MCF 10A (cell line): ENCODE measurements around the gene SOX9. TPM values are rescaled to one million over a fixed set of nuclear protein-coding genes. Genes with fewer than 3 reads are reported as not detected.

Experiments used
- BruUV-seq: library from RNA; stranded (reverse); fragments of 400-500 nt; replicated peaks from 2 replicates; lab custom pipeline; 2021; lab: Mats Ljungman, UMichigan
- CTCF ChIA-PET: fragments of 300-600 bp; sonication (Branson Sonifier 250); formaldehyde crosslinking; extraction: SDS; loops from one replicate; lab custom pipeline; 2021; ENCODE audit warnings: antibody characterized with exemption, inconsistent platforms; lab: Yijun Ruan, JAX
- POLR2A ChIA-PET: fragments of 300-600, 350-650 bp; sonication (Branson Sonifier 250); formaldehyde crosslinking; extraction: SDS; loops from one replicate; lab custom pipeline; 2020; ENCODE audit warnings: antibody characterized with exemption, inconsistent platforms; lab: Yijun Ruan, JAX
- DNase-seq: peaks from one replicate; pipeline ENCODE4 v3.0.0-alpha.2; 2018; ENCODE audit not compliant: unreplicated experiment
- H3K27ac Mint-ChIP-seq: one replicate; pipeline ENCODE4 v1.8.0; 2022; ENCODE audit warnings: mild to moderate bottlenecking, low read depth, mixed read lengths; ENCODE audit not compliant: unreplicated experiment
- H3K27me3 Mint-ChIP-seq: one replicate; pipeline ENCODE4 v1.8.0; 2022; ENCODE audit warnings: mixed read lengths; ENCODE audit not compliant: insufficient read depth, unreplicated experiment
- H3K36me3 Mint-ChIP-seq: one replicate; pipeline ENCODE4 v1.8.0; 2022; ENCODE audit warnings: mild to moderate bottlenecking, moderate library complexity, mixed read lengths; ENCODE audit not compliant: insufficient read depth, unreplicated experiment
- H3K4me1 Mint-ChIP-seq: one replicate; pipeline ENCODE4 v1.8.0; 2022; ENCODE audit warnings: mixed read lengths; ENCODE audit not compliant: insufficient read depth, unreplicated experiment
- H3K4me3 Mint-ChIP-seq: one replicate; pipeline ENCODE4 v1.8.0; 2022; ENCODE audit warnings: mild to moderate bottlenecking, moderate library complexity, mixed read lengths; ENCODE audit not compliant: unreplicated experiment
- H3K9me3 Mint-ChIP-seq: one replicate; pipeline ENCODE4 v1.8.0; 2022; ENCODE audit warnings: mixed read lengths; ENCODE audit not compliant: unreplicated experiment
- CTCF ChIP-seq: fragments of 200-600 bp; IDR thresholded peaks from one replicate; pipeline ENCODE4 v1.8.0; 2022; ENCODE audit warnings: antibody characterized with exemption, mild to moderate bottlenecking; ENCODE audit not compliant: unreplicated experiment
- intact Hi-C: fragments of 100-400 bp; cut with micrococcal nuclease; formaldehyde crosslinking; loops from 2 replicates; pipeline ENCODE4 v1.14.1; 2022
- total RNA-seq: library from RNA; stranded (reverse); gene quantifications from 2 replicates; pipeline ENCODE4 v1.2.3, GENCODE V29; 2022

SOX9 gene
- total RNA-seq, 1 experiment from 2014 or later = 2.6 TPM

- Mint-ChIP-seq H3K9me3 (no peaks in the 10 kb centered on the region), H3K27ac (no peak overlapping the region), H3K4me1 (peaks cover 37% of the 10 kb centered on the region), H3K36me3 (no peaks in the 10 kb centered on the region), H3K27me3 (no peaks in the 10 kb centered on the region), H3K4me3 (peak overlapping the region; percentile 97)
- intact Hi-C loops = loop anchor here (1.0 kb wide), 1 partner anchor 239 kb away; no protein-coding TSS in a partner anchor
- TF ChIP-seq CTCF = no peak
- POLR2A ChIA-PET = interaction anchor here (0.6 kb wide), 1 partner anchor 922 kb away, joined by 4 read pairs; no protein-coding TSS in a partner anchor
- CTCF ChIA-PET = interaction anchor here (0.6 to 1.0 kb wide), 2 partner anchors 641 to 650 kb away, joined by 4 to 5 read pairs; no protein-coding TSS in a partner anchor
- DNase-seq = no peak
- BruUV-seq = no TSS peak
Observed at GRCh38 chr17:72122765-72123529, 2.1 kb downstream of the SOX9 start.

DNA sequence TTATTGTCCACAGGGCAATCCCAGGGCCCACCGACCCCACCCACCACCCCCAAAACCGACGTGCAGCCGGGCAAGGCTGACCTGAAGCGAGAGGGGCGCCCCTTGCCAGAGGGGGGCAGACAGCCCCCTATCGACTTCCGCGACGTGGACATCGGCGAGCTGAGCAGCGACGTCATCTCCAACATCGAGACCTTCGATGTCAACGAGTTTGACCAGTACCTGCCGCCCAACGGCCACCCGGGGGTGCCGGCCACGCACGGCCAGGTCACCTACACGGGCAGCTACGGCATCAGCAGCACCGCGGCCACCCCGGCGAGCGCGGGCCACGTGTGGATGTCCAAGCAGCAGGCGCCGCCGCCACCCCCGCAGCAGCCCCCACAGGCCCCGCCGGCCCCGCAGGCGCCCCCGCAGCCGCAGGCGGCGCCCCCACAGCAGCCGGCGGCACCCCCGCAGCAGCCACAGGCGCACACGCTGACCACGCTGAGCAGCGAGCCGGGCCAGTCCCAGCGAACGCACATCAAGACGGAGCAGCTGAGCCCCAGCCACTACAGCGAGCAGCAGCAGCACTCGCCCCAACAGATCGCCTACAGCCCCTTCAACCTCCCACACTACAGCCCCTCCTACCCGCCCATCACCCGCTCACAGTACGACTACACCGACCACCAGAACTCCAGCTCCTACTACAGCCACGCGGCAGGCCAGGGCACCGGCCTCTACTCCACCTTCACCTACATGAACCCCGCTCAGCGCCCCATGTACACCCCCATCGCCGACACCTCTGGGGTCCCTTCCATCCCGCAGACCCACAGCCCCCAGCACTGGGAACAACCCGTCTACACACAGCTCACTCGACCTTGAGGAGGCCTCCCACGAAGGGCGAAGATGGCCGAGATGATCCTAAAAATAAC lies 3.0 kb downstream of the SOX9 start:
- peaks cover 31% of the 10 kb centered on the region for H3K4me1 Mint-ChIP-seq
- POLR2A ChIA-PET = no interaction called here

DNA sequence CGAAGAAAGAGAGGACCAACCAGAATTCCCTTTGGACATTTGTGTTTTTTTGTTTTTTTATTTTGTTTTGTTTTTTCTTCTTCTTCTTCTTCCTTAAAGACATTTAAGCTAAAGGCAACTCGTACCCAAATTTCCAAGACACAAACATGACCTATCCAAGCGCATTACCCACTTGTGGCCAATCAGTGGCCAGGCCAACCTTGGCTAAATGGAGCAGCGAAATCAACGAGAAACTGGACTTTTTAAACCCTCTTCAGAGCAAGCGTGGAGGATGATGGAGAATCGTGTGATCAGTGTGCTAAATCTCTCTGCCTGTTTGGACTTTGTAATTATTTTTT lies 3.6 kb downstream of the SOX9 start:
- no TSS peak for BruUV-seq
- CTCF ChIA-PET = no interaction called here
- no peak for TF ChIP-seq CTCF
- Mint-ChIP-seq H3K27me3 (no peaks in the 10 kb centered on the region), H3K36me3 (no peaks in the 10 kb centered on the region), H3K4me3 (no peak overlapping the region), H3K9me3 (no peaks in the 10 kb centered on the region), H3K4me1 (peaks cover 31% of the 10 kb centered on the region), H3K27ac (peak overlapping the region; percentile 22)
- intact Hi-C loops = no loop called here
- no peak for DNase-seq
- POLR2A ChIA-PET = interaction anchor here (0.6 kb wide), 1 partner anchor 149 kb away, joined by 3 read pairs; no protein-coding TSS in a partner anchor

More for the DNA sequence above, 3.0 kb downstream of the SOX9 start:
- Mint-ChIP-seq H3K9me3 (no peaks in the 10 kb centered on the region), H3K27me3 (no peaks in the 10 kb centered on the region), H3K27ac (peak overlapping the region; percentile 22), H3K4me3 (no peak overlapping the region), H3K36me3 (no peaks in the 10 kb centered on the region)
- no peak for DNase-seq
- TF ChIP-seq CTCF = no peak
- CTCF ChIA-PET = no interaction called here
- BruUV-seq = no TSS peak
- intact Hi-C loops = no loop called here

- peaks cover 31% of the 10 kb centered on the region for H3K4me1 Mint-ChIP-seq
- no peak overlapping the region for H3K4me3 Mint-ChIP-seq
- no peaks in the 10 kb centered on the region for H3K9me3 Mint-ChIP-seq
- BruUV-seq = no TSS peak
- ChIA-PET CTCF (no interaction called here), POLR2A (interaction anchor here (0.6 kb wide), 2 partner anchors 148 to 1254 kb away, joined by 3 read pairs; no protein-coding TSS in a partner anchor)
- H3K36me3 Mint-ChIP-seq = no peaks in the 10 kb centered on the region
- H3K27me3 Mint-ChIP-seq = no peaks in the 10 kb centered on the region
- DNase-seq = no peak
- intact Hi-C loops = no loop called here
- H3K27ac Mint-ChIP-seq = no peak overlapping the region
- no peak for TF ChIP-seq CTCF
Observed at GRCh38 chr17:72125226-72125651, 4.4 kb downstream of the SOX9 start.
